SH-SY5Y (cell line): ENCODE measurements around the gene TSEN2.

Experiments used
- GATA2 ChIP-seq: IDR thresholded peaks from 2 replicates; pipeline ENCODE4 v1.6.1; 2011; ENCODE audit warnings: mild to moderate bottlenecking, low read depth, low read length
- GATA3 ChIP-seq: IDR thresholded peaks from 2 replicates; pipeline ENCODE4 v1.6.1; 2011; ENCODE audit warnings: low read depth, mild to moderate bottlenecking, low read length, moderate library complexity

TSEN2 gene

GRCh38 chr3:12486001-12486400 lies 1.7 kb downstream of the TSEN2 start:
- TF ChIP-seq GATA3, result no peak
- no peak for TF ChIP-seq GATA2

- TF ChIP-seq GATA3 (no peak), GATA2 (no peak)
Observed at GRCh38 chr3:12486916-12487315, 2.6 kb downstream of the TSEN2 start.

GRCh38 chr3:12487336-12487735 lies 3.1 kb downstream of the TSEN2 start:
- no peak for TF ChIP-seq GATA2
- no peak for TF ChIP-seq GATA3

GRCh38 chr3:12487786-12488185 lies 3.5 kb downstream of the TSEN2 start:
- TF ChIP-seq GATA2 (no peak), GATA3 (no peak)

GRCh38 chr3:12489368-12489767 lies 5.1 kb downstream of the TSEN2 start:
- TF ChIP-seq GATA2, result no peak
- no peak for TF ChIP-seq GATA3

GRCh38 chr3:12489832-12490231 lies 5.6 kb downstream of the TSEN2 start:
- no peak for TF ChIP-seq GATA2
- no peak for TF ChIP-seq GATA3

- TF ChIP-seq GATA3 (no peak), GATA2 (no peak)
Observed at GRCh38 chr3:12490547-12490946, 6.3 kb downstream of the TSEN2 start.

- TF ChIP-seq GATA3 (no peak), GATA2 (no peak)
Observed at GRCh38 chr3:12495749-12496452, 11.6 kb downstream of the TSEN2 start.

- TF ChIP-seq GATA2, result no peak
- no peak for TF ChIP-seq GATA3
Observed at GRCh38 chr3:12496453-12496761, 12.1 kb downstream of the TSEN2 start.

GRCh38 chr3:12499474-12499873 lies 15.2 kb downstream of the TSEN2 start:
- TF ChIP-seq GATA3 (no peak), GATA2 (no peak)

- TF ChIP-seq GATA3, result no peak
- no peak for TF ChIP-seq GATA2
Observed at GRCh38 chr3:12501360-12502020, 17.2 kb downstream of the TSEN2 start.

- TF ChIP-seq GATA2 (no peak), GATA3 (no peak)
Observed at GRCh38 chr3:12503126-12503957, 19.1 kb downstream of the TSEN2 start.

- TF ChIP-seq GATA2, result no peak
- TF ChIP-seq GATA3, result no peak
Observed at GRCh38 chr3:12506201-12506709, 22.0 kb downstream of the TSEN2 start.

- TF ChIP-seq GATA2 (no peak), GATA3 (no peak)
Observed at GRCh38 chr3:12507591-12508281, 23.5 kb downstream of the TSEN2 start.

- TF ChIP-seq GATA2 (no peak), GATA3 (no peak)
Observed at GRCh38 chr3:12508291-12508700, 24.0 kb downstream of the TSEN2 start.

- TF ChIP-seq GATA2, result no peak
- TF ChIP-seq GATA3, result no peak
Observed at GRCh38 chr3:12509466-12509865, 25.2 kb downstream of the TSEN2 start.
